ENCODE data around the gene TMEM201.
"Not testable (repeated sequence)": the region's sequence is repeated elsewhere in the genome, so short reads cannot be mapped to it uniquely, and the experiment has no call there.

The TMEM201 gene

DNA sequence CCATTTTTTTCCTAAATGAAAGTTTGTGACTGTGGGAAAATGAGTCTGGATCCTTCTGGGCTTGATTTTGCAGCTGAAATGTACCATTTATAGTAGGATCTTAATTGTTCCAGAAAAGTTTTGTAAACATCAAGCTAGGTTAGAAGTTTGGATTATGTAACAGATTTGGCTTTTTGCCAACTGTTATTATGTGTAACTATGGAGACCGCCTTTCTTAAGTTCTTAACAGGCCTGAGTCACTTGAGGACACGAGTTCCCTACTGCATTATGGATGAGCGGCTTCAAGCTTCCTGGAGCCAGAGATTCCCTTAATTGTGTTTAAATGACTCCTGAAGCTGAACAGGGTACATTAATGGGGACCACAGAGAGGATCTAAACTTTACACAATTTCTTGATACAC lies 27.3 kb upstream of the TMEM201 start:
- peak; percentile 97 for DNase-seq (ENCODE audit: low read depth)
- TF ChIP-seq, protein P1, sequence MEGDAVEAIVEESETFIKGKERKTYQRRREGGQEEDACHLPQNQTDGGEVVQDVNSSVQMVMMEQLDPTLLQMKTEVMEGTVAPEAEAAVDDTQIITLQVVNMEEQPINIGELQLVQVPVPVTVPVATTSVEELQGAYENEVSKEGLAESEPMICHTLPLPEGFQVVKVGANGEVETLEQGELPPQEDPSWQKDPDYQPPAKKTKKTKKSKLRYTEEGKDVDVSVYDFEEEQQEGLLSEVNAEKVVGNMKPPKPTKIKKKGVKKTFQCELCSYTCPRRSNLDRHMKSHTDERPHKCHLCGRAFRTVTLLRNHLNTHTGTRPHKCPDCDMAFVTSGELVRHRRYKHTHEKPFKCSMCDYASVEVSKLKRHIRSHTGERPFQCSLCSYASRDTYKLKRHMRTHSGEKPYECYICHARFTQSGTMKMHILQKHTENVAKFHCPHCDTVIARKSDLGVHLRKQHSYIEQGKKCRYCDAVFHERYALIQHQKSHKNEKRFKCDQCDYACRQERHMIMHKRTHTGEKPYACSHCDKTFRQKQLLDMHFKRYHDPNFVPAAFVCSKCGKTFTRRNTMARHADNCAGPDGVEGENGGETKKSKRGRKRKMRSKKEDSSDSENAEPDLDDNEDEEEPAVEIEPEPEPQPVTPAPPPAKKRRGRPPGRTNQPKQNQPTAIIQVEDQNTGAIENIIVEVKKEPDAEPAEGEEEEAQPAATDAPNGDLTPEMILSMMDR (IDR thresholded peaks at IDR 0.05; ENCODE audit: low read length, missing control alignments): no peak
- H3K4me3 ChIP-seq (replicated peaks; ENCODE audit: low read depth, low read length): no peak overlapping the region

DNA sequence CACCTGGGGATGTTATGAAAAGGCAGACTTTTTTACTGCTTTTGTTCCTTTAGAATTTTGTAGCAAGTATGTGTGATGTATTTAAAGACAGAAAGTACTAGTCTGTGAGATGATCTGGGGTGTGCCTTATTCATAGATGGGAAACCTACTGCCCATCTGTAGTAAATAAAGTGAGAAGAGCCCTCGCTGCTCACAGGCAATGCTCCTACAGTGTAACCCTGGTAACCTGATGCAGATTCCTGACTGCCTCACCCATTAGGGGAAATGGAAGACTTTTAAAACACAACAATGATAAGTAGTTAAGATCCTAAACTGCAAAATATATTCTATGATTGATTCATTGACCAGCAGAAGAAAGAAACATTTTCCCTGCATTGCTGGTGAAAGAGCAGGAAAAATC lies 19.4 kb upstream of the TMEM201 start:
- TF ChIP-seq, protein P1 (IDR thresholded peaks at IDR 0.05; ENCODE audit: low read length, missing control alignments): no peak
- H3K4me3 ChIP-seq (replicated peaks; ENCODE audit: low read depth, low read length): no peak overlapping the region
- DNase-seq (ENCODE audit: low read depth): no peak

DNA sequence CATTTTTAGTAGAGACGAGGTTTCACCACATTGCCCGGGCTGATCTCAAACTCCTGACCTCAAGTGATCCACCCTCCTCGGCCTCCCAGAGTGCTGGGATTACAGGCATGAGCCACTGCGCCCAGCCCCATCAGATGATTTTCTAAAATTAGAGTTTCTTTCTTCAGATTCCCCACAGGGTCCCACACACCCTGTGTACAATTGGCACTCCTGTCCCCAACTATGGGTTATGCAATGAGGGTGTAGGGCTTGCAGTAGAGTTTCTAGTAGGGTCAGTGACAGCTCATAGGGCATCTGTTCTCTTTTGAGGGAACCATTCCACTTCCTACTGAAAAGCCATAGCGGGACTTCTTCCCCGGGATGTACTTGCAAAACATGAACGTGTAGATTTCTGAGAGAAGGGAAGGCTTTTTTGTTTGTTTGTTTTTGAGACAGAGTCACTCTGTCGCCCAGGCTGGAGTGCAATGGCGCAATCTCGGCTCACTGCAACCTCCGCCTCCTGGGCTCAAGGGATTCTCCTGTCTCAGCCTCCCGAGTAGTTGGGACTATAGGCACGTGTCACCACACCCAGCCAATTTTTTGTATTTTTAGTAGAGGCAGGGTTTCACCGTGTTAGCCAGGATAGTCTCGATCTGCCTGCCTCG lies 17.7 kb upstream of the TMEM201 start:
- DNase-seq (ENCODE audit: low read depth); H3K4me3 ChIP-seq (replicated peaks; ENCODE audit: low read depth, low read length): not testable (repeated sequence)

DNA sequence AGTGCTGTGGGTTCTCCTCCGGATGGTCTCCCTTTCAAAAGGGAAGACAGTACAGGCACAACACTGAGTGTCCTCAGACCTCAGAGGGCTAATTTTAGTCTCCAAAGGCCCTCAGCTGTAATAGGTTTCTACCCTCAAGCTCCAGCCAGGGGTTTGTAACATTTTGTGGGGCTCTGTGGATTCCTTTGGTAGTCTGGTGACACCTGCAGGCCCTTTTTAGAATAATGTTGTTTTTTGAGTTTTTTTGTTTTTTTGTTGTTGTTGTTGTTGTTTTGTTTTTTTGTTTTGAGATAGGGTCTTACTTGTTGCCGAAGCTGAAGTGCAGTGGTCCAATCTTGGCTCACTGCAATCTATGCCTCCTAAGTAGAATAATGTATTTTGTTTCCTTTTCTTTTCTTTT lies 15.0 kb upstream of the TMEM201 start:
- DNase-seq (ENCODE audit: low read depth): peak; percentile 53
- TF ChIP-seq, protein P1 (IDR thresholded peaks at IDR 0.05; ENCODE audit: low read length, missing control alignments): peak; percentile 43
- H3K4me3 ChIP-seq (replicated peaks; ENCODE audit: low read depth, low read length): no peak overlapping the region

DNA sequence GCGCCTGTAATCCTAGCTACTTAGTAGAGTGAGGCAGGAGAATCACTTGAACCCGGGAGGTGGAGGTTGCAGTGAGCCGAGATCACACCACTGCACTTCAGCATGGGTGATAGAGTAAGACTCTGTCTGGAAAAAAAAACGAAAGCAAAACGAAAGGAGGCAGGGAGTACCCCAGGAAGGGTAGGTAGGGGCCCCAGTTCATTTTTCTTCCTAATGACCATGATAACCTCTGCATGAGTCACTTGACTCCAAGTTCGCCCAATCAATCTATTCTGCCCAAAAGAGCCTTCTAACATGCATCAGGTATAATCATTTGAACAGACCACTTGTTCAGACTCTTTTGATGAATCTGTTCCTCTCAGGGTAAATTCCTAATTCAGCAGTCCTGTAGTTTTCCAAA lies 13.2 kb upstream of the TMEM201 start:
- DNase-seq (ENCODE audit: low read depth): no peak
- TF ChIP-seq, protein P1 (IDR thresholded peaks at IDR 0.05; ENCODE audit: low read length, missing control alignments): no peak

DNA sequence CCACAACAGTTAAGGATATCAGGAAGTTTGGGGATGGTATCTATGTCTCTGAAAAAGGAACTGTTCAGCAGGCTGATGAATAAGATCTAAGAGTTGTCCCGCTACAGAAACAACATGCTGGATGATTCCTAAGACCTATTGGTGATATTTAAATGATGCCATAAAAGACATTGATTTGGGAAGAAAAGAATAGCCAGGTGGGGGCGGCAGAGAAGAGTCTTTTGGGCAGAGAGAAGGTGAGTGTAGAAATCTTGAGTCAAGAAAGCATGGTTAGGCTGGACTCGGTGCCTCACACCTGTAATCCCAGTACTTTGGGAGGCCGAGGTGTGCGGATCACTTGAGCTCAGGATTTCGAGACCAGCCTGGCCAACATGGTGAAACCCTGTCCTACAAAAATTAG lies 11.8 kb upstream of the TMEM201 start:
- DNase-seq (ENCODE audit: low read depth): no peak
- no peak overlapping the region for H3K4me3 ChIP-seq (replicated peaks; ENCODE audit: low read depth, low read length)
- TF ChIP-seq, protein P1 (IDR thresholded peaks at IDR 0.05; ENCODE audit: low read length, missing control alignments): no peak

More for the DNA sequence above, 13.2 kb upstream of the TMEM201 start:
- H3K4me3 ChIP-seq (replicated peaks; ENCODE audit: low read depth, low read length): no peak overlapping the region

DNA sequence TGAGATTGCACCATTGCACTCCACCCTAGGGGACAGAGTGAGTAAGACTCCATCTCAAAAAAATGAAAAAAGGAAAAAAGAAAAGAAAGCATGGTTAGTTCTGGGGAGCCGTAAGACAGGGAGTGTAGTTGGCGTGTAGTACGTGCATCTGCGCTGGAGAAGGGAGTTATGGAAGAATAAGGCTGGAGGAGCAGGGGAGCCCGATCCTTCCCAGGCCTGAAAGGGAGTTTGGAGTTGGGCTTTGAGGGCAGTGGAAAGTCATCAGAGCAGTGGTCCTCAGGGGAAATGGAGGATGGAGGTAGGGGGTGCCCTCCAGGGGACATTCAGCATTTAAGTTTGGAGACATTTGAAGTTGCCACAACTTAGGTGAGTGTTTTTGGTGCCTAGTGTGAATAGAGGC lies 11.3 kb upstream of the TMEM201 start:
- TF ChIP-seq, protein P1 (IDR thresholded peaks at IDR 0.05; ENCODE audit: low read length, missing control alignments): no peak
- DNase-seq (ENCODE audit: low read depth): no peak
- no peak overlapping the region for H3K4me3 ChIP-seq (replicated peaks; ENCODE audit: low read depth, low read length)
